ENCODE results near the gene P2RY13. TPM values are rescaled to one million over a fixed set of nuclear protein-coding genes. Genes with fewer than 3 reads are reported as not detected.

P2RY13 gene
- total RNA-seq, 1 donor from 2014 or later = not detected

- H3K4me3 Mint-ChIP-seq (ENCODE audit: low read depth) = no peak overlapping the region
- H3K27me3 Mint-ChIP-seq (ENCODE audit: low read depth) = peaks cover 46% of the 10 kb centered on the region
Observed at GRCh38 chr3:151346292-151346691, 16.9 kb upstream of the P2RY13 start.

GRCh38 chr3:151345859-151346258 lies 16.5 kb upstream of the P2RY13 start:
- no peak for DNase-seq (ENCODE audit: low spot score)
- Mint-ChIP-seq H3K4me3 (ENCODE audit: low read depth) (no peak overlapping the region), H3K27me3 (ENCODE audit: low read depth) (peaks cover 48% of the 10 kb centered on the region), H3K36me3 (ENCODE audit: low read depth) (no peaks in the 10 kb centered on the region), H3K27ac (no peak overlapping the region), H3K4me1 (ENCODE audit: low read depth) (peaks cover 15% of the 10 kb centered on the region), H3K9me3 (no peaks in the 10 kb centered on the region)
- intact Hi-C loops (cut with micrococcal nuclease) = no loop called here

More at GRCh38 chr3:151346292-151346691, 16.9 kb upstream of the P2RY13 start:
- intact Hi-C loops (cut with micrococcal nuclease) = no loop called here
- DNase-seq (ENCODE audit: low spot score) = no peak
- no peaks in the 10 kb centered on the region for H3K36me3 Mint-ChIP-seq (ENCODE audit: low read depth)
- H3K4me1 Mint-ChIP-seq (ENCODE audit: low read depth) = peaks cover 19% of the 10 kb centered on the region
- H3K9me3 Mint-ChIP-seq = no peaks in the 10 kb centered on the region
- no peak overlapping the region for H3K27ac Mint-ChIP-seq

DNA sequence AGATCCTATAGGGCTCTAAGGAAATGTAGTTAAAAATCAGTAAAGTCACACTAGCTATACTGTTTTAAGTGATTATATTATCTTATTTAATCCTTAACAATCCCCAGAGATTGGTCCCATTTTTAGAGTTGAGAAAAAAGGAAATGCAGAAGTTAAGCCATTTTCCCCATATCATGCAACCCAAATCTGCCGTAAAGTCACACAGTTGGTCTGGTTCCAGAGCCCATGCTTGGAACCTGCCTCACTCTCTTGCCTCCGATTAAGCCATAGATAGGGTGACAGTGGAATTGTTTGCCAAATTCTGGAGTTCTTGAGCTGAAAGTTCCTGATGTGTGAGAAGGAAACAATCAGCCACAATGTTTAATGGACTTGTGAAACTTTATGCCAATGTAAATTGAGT lies 2.3 kb upstream of the P2RY13 start:
- H3K4me1 Mint-ChIP-seq (ENCODE audit: low read depth) = peaks cover 13% of the 10 kb centered on the region
- no peak overlapping the region for H3K4me3 Mint-ChIP-seq (ENCODE audit: low read depth)
- intact Hi-C loops (cut with micrococcal nuclease) = no loop called here

GRCh38 chr3:151330899-151331298 lies 1.6 kb upstream of the P2RY13 start:
- no peak for DNase-seq (ENCODE audit: low spot score)
- Mint-ChIP-seq H3K36me3 (ENCODE audit: low read depth) (no peaks in the 10 kb centered on the region), H3K4me1 (ENCODE audit: low read depth) (peaks cover 13% of the 10 kb centered on the region), H3K27me3 (ENCODE audit: low read depth) (peaks cover 3% of the 10 kb centered on the region), H3K4me3 (ENCODE audit: low read depth) (no peak overlapping the region), H3K27ac (no peak overlapping the region), H3K9me3 (no peaks in the 10 kb centered on the region)
- intact Hi-C loops (cut with micrococcal nuclease) = no loop called here

More for the DNA sequence above, 2.3 kb upstream of the P2RY13 start:
- Mint-ChIP-seq H3K9me3 (no peaks in the 10 kb centered on the region), H3K36me3 (ENCODE audit: low read depth) (no peaks in the 10 kb centered on the region), H3K27me3 (ENCODE audit: low read depth) (peaks cover 6% of the 10 kb centered on the region), H3K27ac (no peak overlapping the region)
- no peak for DNase-seq (ENCODE audit: low spot score)

GRCh38 chr3:151330379-151330778 lies 1.0 kb upstream of the P2RY13 start:
- no peaks in the 10 kb centered on the region for H3K9me3 Mint-ChIP-seq
- DNase-seq (ENCODE audit: low spot score) = no peak
- H3K4me1 Mint-ChIP-seq (ENCODE audit: low read depth) = peaks cover 13% of the 10 kb centered on the region
- intact Hi-C loops (cut with micrococcal nuclease) = no loop called here
- H3K4me3 Mint-ChIP-seq (ENCODE audit: low read depth) = no peak overlapping the region
- no peaks in the 10 kb centered on the region for H3K36me3 Mint-ChIP-seq (ENCODE audit: low read depth)
- peaks cover 3% of the 10 kb centered on the region for H3K27me3 Mint-ChIP-seq (ENCODE audit: low read depth)
- H3K27ac Mint-ChIP-seq = no peak overlapping the region

DNA sequence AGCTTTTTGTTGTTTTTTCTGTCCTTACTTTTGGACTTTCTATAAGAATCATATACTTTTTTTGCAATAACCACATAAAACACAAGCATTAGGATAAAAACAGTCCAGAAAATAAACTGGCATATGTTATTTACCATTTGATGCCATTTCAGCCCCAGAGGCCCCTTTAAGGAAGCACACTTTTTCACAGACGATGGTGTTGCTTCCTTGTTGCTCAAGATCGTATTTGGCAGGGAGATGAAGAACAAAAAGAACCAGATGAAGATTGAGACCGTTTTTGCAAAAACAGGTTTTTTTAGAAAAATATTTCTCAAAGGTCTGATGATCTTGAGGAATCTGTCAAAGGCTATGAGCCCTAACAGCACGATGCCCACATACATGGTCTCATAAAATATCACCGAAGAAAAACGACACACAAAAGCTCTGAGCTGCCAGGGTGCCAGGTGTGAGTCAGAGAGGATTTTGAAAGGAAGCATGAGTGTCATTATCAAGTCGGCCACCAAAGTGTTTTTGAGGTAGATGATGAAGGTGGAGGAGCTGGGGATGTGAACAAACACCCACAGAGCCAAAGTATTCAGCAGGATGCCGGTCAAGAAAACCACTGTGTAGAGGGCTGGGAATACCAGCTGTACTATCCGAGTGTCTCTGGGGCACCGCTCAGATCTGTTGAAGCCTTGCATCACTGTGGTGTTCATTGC lies 902 bp downstream of the P2RY13 start:
- Mint-ChIP-seq H3K4me3 (ENCODE audit: low read depth) (no peak overlapping the region), H3K9me3 (no peaks in the 10 kb centered on the region), H3K36me3 (ENCODE audit: low read depth) (no peaks in the 10 kb centered on the region), H3K4me1 (ENCODE audit: low read depth) (peaks cover 20% of the 10 kb centered on the region), H3K27ac (no peak overlapping the region), H3K27me3 (ENCODE audit: low read depth) (no peaks in the 10 kb centered on the region)
- intact Hi-C loops (cut with micrococcal nuclease) = loop anchor here (1.0 to 5.0 kb wide), 2 partner anchors 38 to 101 kb away; no protein-coding TSS in a partner anchor
- DNase-seq (ENCODE audit: low spot score) = no peak

GRCh38 chr3:151327571-151328198 lies 1.7 kb downstream of the P2RY13 start:
- intact Hi-C loops (cut with micrococcal nuclease) = loop anchor here (1.0 to 5.0 kb wide), 2 partner anchors 37 to 100 kb away; no protein-coding TSS in a partner anchor
- no peak overlapping the region for H3K27ac Mint-ChIP-seq
- H3K9me3 Mint-ChIP-seq = no peaks in the 10 kb centered on the region
- no peaks in the 10 kb centered on the region for H3K27me3 Mint-ChIP-seq (ENCODE audit: low read depth)
- DNase-seq (ENCODE audit: low spot score) = no peak
- peaks cover 22% of the 10 kb centered on the region for H3K4me1 Mint-ChIP-seq (ENCODE audit: low read depth)
- H3K4me3 Mint-ChIP-seq (ENCODE audit: low read depth) = no peak overlapping the region
- H3K36me3 Mint-ChIP-seq (ENCODE audit: low read depth) = no peaks in the 10 kb centered on the region

- intact Hi-C loops (cut with micrococcal nuclease) = no loop called here
- no peak for DNase-seq (ENCODE audit: low spot score)
- Mint-ChIP-seq H3K27me3 (ENCODE audit: low read depth) (no peaks in the 10 kb centered on the region), H3K9me3 (no peaks in the 10 kb centered on the region), H3K4me3 (ENCODE audit: low read depth) (no peak overlapping the region), H3K27ac (no peak overlapping the region), H3K36me3 (ENCODE audit: low read depth) (no peaks in the 10 kb centered on the region), H3K4me1 (ENCODE audit: low read depth) (peaks cover 45% of the 10 kb centered on the region)
Observed at GRCh38 chr3:151322511-151322910, 6.8 kb downstream of the P2RY13 start.

GRCh38 chr3:151321526-151321925 lies 7.8 kb downstream of the P2RY13 start:
- intact Hi-C loops (cut with micrococcal nuclease) = no loop called here
- no peaks in the 10 kb centered on the region for H3K9me3 Mint-ChIP-seq

DNA sequence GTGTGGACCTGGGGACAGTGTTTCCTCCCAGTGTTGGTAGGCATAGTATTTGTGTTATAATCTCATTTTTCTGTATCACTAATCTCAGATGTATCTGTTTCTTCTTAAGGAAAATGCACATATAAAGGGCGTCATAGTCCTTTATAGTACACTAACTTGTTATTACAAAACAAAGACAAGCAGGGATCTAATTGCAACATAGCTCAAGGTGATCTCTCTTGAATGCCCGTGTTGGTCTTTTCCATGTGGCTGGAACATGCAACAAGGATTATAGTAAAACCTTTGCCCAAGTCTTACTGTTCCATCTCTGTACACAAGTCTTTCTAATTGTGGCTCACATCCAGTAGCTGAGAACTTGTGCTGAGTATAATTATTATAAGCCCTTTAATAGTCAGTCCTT lies 9.2 kb downstream of the P2RY13 start:
- intact Hi-C loops (cut with micrococcal nuclease) = loop anchor here (1.0 kb wide), 1 partner anchor 36 kb away; no protein-coding TSS in a partner anchor
- DNase-seq (ENCODE audit: low spot score) = no peak
- Mint-ChIP-seq H3K27me3 (ENCODE audit: low read depth) (no peaks in the 10 kb centered on the region), H3K36me3 (ENCODE audit: low read depth) (no peaks in the 10 kb centered on the region), H3K4me3 (ENCODE audit: low read depth) (no peak overlapping the region), H3K27ac (no peak overlapping the region), H3K4me1 (ENCODE audit: low read depth) (peaks cover 61% of the 10 kb centered on the region), H3K9me3 (no peaks in the 10 kb centered on the region)

More at GRCh38 chr3:151321526-151321925, 7.8 kb downstream of the P2RY13 start:
- Mint-ChIP-seq H3K4me1 (ENCODE audit: low read depth) (peaks cover 48% of the 10 kb centered on the region), H3K4me3 (ENCODE audit: low read depth) (no peak overlapping the region), H3K36me3 (ENCODE audit: low read depth) (no peaks in the 10 kb centered on the region), H3K27ac (no peak overlapping the region), H3K27me3 (ENCODE audit: low read depth) (no peaks in the 10 kb centered on the region)
- DNase-seq (ENCODE audit: low spot score) = no peak

DNA sequence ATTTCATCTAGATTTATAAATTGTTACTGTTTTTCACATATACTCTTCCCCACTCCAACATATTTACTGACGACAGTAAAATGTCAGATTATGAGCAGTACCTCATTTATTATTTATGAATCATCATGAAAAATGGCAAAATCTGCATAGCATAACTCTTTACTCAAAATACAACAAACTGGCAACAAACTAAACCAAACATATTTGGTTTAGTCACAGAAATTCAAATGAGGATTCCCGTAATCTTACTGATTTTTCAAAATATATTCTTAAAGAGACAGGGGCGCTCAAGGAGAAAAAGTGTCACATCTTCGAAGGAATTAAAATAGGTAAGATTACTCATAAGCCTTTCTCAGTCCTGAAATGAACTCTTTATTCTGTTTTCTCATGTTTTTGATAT lies 9.7 kb downstream of the P2RY13 start:
- Mint-ChIP-seq H3K4me3 (ENCODE audit: low read depth) (no peak overlapping the region), H3K27ac (no peak overlapping the region), H3K36me3 (ENCODE audit: low read depth) (no peaks in the 10 kb centered on the region), H3K27me3 (ENCODE audit: low read depth) (no peaks in the 10 kb centered on the region), H3K4me1 (ENCODE audit: low read depth) (peaks cover 66% of the 10 kb centered on the region), H3K9me3 (no peaks in the 10 kb centered on the region)
- intact Hi-C loops (cut with micrococcal nuclease) = loop anchor here (1.0 to 10.0 kb wide), 2 partner anchors 35 to 805 kb away; no protein-coding TSS in a partner anchor
- no peak for DNase-seq (ENCODE audit: low spot score)

DNA sequence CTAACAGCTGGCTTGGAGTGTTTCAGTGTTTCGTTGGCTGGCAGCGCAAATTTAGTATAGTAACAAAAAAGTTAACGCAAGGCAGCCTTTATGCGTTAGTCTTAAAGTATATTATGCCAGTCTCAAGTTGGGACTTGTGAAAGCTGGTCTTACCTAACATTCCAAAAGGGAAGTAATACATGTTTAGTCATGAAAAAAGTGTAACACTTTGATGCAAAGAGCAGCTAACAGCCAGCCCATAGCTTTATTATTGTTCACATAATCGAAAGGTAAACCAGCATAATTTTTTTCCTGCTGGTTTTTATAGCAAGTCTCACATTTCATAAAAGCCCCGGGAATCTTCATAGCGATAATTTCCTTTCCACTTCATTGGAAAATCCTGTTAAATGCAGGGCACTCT lies 10.4 kb downstream of the P2RY13 start:
- Mint-ChIP-seq H3K9me3 (no peaks in the 10 kb centered on the region), H3K4me1 (ENCODE audit: low read depth) (peaks cover 68% of the 10 kb centered on the region), H3K4me3 (ENCODE audit: low read depth) (no peak overlapping the region), H3K27me3 (ENCODE audit: low read depth) (no peaks in the 10 kb centered on the region), H3K36me3 (ENCODE audit: low read depth) (no peaks in the 10 kb centered on the region), H3K27ac (no peak overlapping the region)
- intact Hi-C loops (cut with micrococcal nuclease) = loop anchor here (10.0 kb wide), 1 partner anchor 806 kb away; no protein-coding TSS in a partner anchor
- DNase-seq (ENCODE audit: low spot score) = no peak

GRCh38 chr3:151318313-151318712 lies 11.0 kb downstream of the P2RY13 start:
- H3K27ac Mint-ChIP-seq = no peak overlapping the region
- peaks cover 62% of the 10 kb centered on the region for H3K4me1 Mint-ChIP-seq (ENCODE audit: low read depth)
- H3K9me3 Mint-ChIP-seq = no peaks in the 10 kb centered on the region
- no peaks in the 10 kb centered on the region for H3K27me3 Mint-ChIP-seq (ENCODE audit: low read depth)
- no peak overlapping the region for H3K4me3 Mint-ChIP-seq (ENCODE audit: low read depth)
- H3K36me3 Mint-ChIP-seq (ENCODE audit: low read depth) = no peaks in the 10 kb centered on the region
- intact Hi-C loops (cut with micrococcal nuclease) = loop anchor here (10.0 kb wide), 1 partner anchor 806 kb away; no protein-coding TSS in a partner anchor
- DNase-seq (ENCODE audit: low spot score) = no peak

Data from activated T-helper 2 cell treated with anti-CD3 and anti-CD28 coated beads, Interferon-gamma antibody, Interleukin-2, Interleukin-4, amounts not matched to agents 10 μg/mL and 5 μg/mL and 100 μg/mL, durations not matched to agents 14 hours and 24 hours and 36 hours (primary cell).